CD4-positive, alpha-beta T cell (primary cell): Measurements from ENCODE around the gene JUN. TPM values are rescaled to one million over a fixed set of nuclear protein-coding genes. Genes with fewer than 3 reads are reported as not detected.

Source experiments
- ATAC-seq: fragments of 200-7000 bp; cut with Tn5 transposase; one replicate; pipeline ENCODE4 v1.10.0; 2022; ENCODE audit warnings: mild to moderate bottlenecking; ENCODE audit not compliant: poor library complexity
- CTCF ChIA-PET: fragments of 350-600 bp; sonication (Branson Sonifier 250); formaldehyde crosslinking; loops from one replicate; lab custom pipeline; 2021; ENCODE audit warnings: antibody characterized with exemption, inconsistent platforms; lab: Charles Lee
- POLR2A ChIA-PET: fragments of 350-600 bp; sonication (Branson Sonifier 250); formaldehyde crosslinking; loops from one replicate; lab custom pipeline; 2021; ENCODE audit warnings: antibody characterized with exemption, inconsistent platforms; lab: Charles Lee
- DNase-seq, 14 experiments: peaks; one replicate each; pipeline ENCODE4 v3.0.0-alpha.2; 2013 to 2020; ENCODE audit warnings: mixed read lengths in 2 of 14
- H3K27ac ChIP-seq, 2 donors: one replicate each; pipeline versions ENCODE4 v1.5.1 to v1.7.0; 2013; ENCODE audit warnings: low read length in 2 of 2, low read depth in 1 of 2, mild to moderate bottlenecking in 1 of 2
- H3K27me3 ChIP-seq, 2 experiments: 1 replicate in 1 of 2; 2 replicates in 1 of 2; pipeline versions ENCODE4 v1.6.1 to v1.7.0; 2013; ENCODE audit warnings: low read length in 2 of 2, control low read depth in 1 of 2, mild to moderate bottlenecking in 1 of 2, moderate library complexity in 1 of 2; ENCODE audit not compliant: insufficient read depth in 2 of 2, control insufficient read depth in 1 of 2
- H3K36me3 ChIP-seq: one replicate; pipeline ENCODE4 v1.6.1; 2013; ENCODE audit warnings: low read length, control low read depth; ENCODE audit not compliant: insufficient read depth
- H3K4me1 ChIP-seq: one replicate; pipeline ENCODE4 v1.6.1; 2013; ENCODE audit warnings: low read length, control low read depth; ENCODE audit not compliant: insufficient read depth
- H3K4me3 ChIP-seq: one replicate; pipeline ENCODE4 v1.5.1; 2013; ENCODE audit warnings: mild to moderate bottlenecking, low read length, moderate library complexity
- H3K9me3 ChIP-seq, 2 experiments: 1 replicate in 1 of 2; 2 replicates in 1 of 2; pipeline versions ENCODE4 v1.6.1 to v1.7.0; 2013; ENCODE audit warnings: low read length in 2 of 2, mild to moderate bottlenecking in 2 of 2, control low read depth in 1 of 2, moderate library complexity in 1 of 2; ENCODE audit not compliant: control insufficient read depth in 1 of 2, insufficient read depth in 1 of 2
- H3K27ac Mint-ChIP-seq: one replicate; pipeline ENCODE4 v1.8.0; 2020; ENCODE audit warnings: mixed read lengths
- H3K27me3 Mint-ChIP-seq: one replicate; pipeline ENCODE4 v1.8.0; 2021; ENCODE audit warnings: mixed read lengths
- H3K36me3 Mint-ChIP-seq: one replicate; pipeline ENCODE4 v1.8.0; 2021; ENCODE audit warnings: low read depth, mixed read lengths
- H3K4me1 Mint-ChIP-seq: one replicate; pipeline ENCODE4 v1.8.0; 2021; ENCODE audit warnings: low read depth, mixed read lengths
- H3K4me3 Mint-ChIP-seq: one replicate; pipeline ENCODE4 v1.8.0; 2020; ENCODE audit warnings: mild to moderate bottlenecking, mixed read lengths
- H3K9me3 Mint-ChIP-seq: one replicate; pipeline ENCODE4 v1.8.0; 2020; ENCODE audit warnings: mixed read lengths
- CTCF ChIP-seq: fragments of 200-600 bp; IDR thresholded peaks from one replicate; pipeline ENCODE4 v1.8.0; 2022; ENCODE audit warnings: antibody characterized with exemption, mild to moderate bottlenecking
- intact Hi-C, 2 experiments: fragments of 100-400 bp; cut with DNase I in 1 of 2; cut with micrococcal nuclease in 1 of 2; formaldehyde crosslinking; loops; one replicate each; pipeline versions ENCODE4 v1.15.1 to v1.9.0; 2023 to 2025; cut with DNase I, micrococcal nuclease
- total RNA-seq, 174 experiments: library from RNA in 2 of 174; stranded (reverse) in 2 of 174; gene quantifications; one replicate each; pipeline ENCODE4 v1.2.3 and lab custom pipeline; 2021 to 2026

The JUN gene
- total RNA-seq, 2 experiments from 2014 or later: 585 to 588 TPM

- Histone ChIP-seq H3K4me3 (no peak overlapping the region), H3K27ac (no peak overlapping the region), H3K27me3 (no peaks in the 10 kb centered on the region), H3K36me3 (no peaks in the 10 kb centered on the region), H3K9me3 (no peaks in the 10 kb centered on the region), H3K4me1 (no peaks in the 10 kb centered on the region)
- ChIA-PET CTCF (no interaction called here), POLR2A (interaction anchor here (1.3 kb wide), 1 partner anchor 14 kb away, joined by 3 read pairs; no protein-coding TSS in a partner anchor)
- ATAC-seq (no peak), DNase-seq (no peak)
- Mint-ChIP-seq H3K4me1 (no peaks in the 10 kb centered on the region), H3K9me3 (no peaks in the 10 kb centered on the region), H3K4me3 (no peak overlapping the region), H3K36me3 (peaks cover 2% of the 10 kb centered on the region), H3K27ac (no peak overlapping the region), H3K27me3 (no peaks in the 10 kb centered on the region)
- intact Hi-C loops: no loop called here
- no peak for TF ChIP-seq CTCF
Measured at GRCh38 chr1:58799650-58800049, 15.8 kb upstream of the JUN start.

GRCh38 chr1:58798910-58799442 is 15.1 kb upstream of the JUN start:
- H3K27ac Mint-ChIP-seq: no peak overlapping the region
- CTCF ChIA-PET: interaction anchor here (1.0 kb wide), 1 partner anchor 10 kb away, joined by 3 read pairs; no protein-coding TSS in a partner anchor

GRCh38 chr1:58796416-58796815 is 12.6 kb upstream of the JUN start:
- Mint-ChIP-seq H3K4me1 (peaks cover 21% of the 10 kb centered on the region), H3K27me3 (no peaks in the 10 kb centered on the region), H3K27ac (no peak overlapping the region), H3K36me3 (no peaks in the 10 kb centered on the region), H3K9me3 (no peaks in the 10 kb centered on the region), H3K4me3 (no peak overlapping the region)
- ChIA-PET POLR2A (no interaction called here), CTCF (no interaction called here)
- Histone ChIP-seq H3K9me3 (no peaks in the 10 kb centered on the region), H3K27ac (no peak overlapping the region), H3K36me3 (no peaks in the 10 kb centered on the region), H3K4me3 (no peak overlapping the region), H3K4me1 (peaks cover 3% of the 10 kb centered on the region), H3K27me3 (no peaks in the 10 kb centered on the region)
- intact Hi-C loops: no loop called here
- no peak for ATAC-seq
- TF ChIP-seq CTCF: no peak
- no peak for DNase-seq

More at GRCh38 chr1:58798910-58799442, 15.1 kb upstream of the JUN start:
- Histone ChIP-seq H3K27ac (no peak overlapping the region), H3K9me3 (no peaks in the 10 kb centered on the region), H3K36me3 (no peaks in the 10 kb centered on the region), H3K4me1 (peaks cover 3% of the 10 kb centered on the region), H3K4me3 (no peak overlapping the region), H3K27me3 (no peaks in the 10 kb centered on the region)
- intact Hi-C loops: no loop called here
- peaks cover under 1% of the 10 kb centered on the region for H3K4me1 Mint-ChIP-seq
- H3K9me3 Mint-ChIP-seq: no peaks in the 10 kb centered on the region
- H3K36me3 Mint-ChIP-seq: no peaks in the 10 kb centered on the region
- POLR2A ChIA-PET: interaction anchor here (1.4 kb wide), 1 partner anchor 14 kb away, joined by 4 read pairs; no protein-coding TSS in a partner anchor
- no peak overlapping the region for H3K4me3 Mint-ChIP-seq
- no peak for ATAC-seq
- no peak for DNase-seq
- no peak for TF ChIP-seq CTCF
- H3K27me3 Mint-ChIP-seq: no peaks in the 10 kb centered on the region
